ENCODE measurements around the gene NANS. TPM values are rescaled to one million over a fixed set of nuclear protein-coding genes. Genes with fewer than 3 reads are reported as not detected.
"Not testable (repeated sequence)": the region's sequence is repeated elsewhere in the genome, so short reads cannot be mapped to it uniquely, and the experiment has no call there.

The NANS gene
- total RNA-seq, 2 experiments from 2014 or later = 56.9 to 63.7 TPM

- peaks cover 85% of the 10 kb centered on the region for H3K36me3 ChIP-seq (ENCODE audit: insufficient read depth, low read length)
- no peak for TF ChIP-seq CTCF (conservative IDR thresholded peaks at IDR 0.05; ENCODE audit: low read length)
- H2AFZ ChIP-seq (ENCODE audit: low read length) = no peak overlapping the region
- BruUV-seq (replicated peaks) = no TSS peak
- H3K9me2 ChIP-seq (ENCODE audit: insufficient read depth, low read length) = no peaks in the 10 kb centered on the region
- DNase-seq (ENCODE audit: low spot score) = no peak
- H3K4me1 ChIP-seq (ENCODE audit: insufficient read depth, low read length, poor library complexity, severe bottlenecking) = no peaks in the 10 kb centered on the region
- H3K79me2 ChIP-seq (ENCODE audit: insufficient read depth, low read depth, low read length) = 0 out of 2 replicates have a peak, but pooled peaks cover under 1% of the 10 kb centered on the region
- no peaks in the 10 kb centered on the region for H3K9me3 ChIP-seq (ENCODE audit: low read length)
- H3K27ac ChIP-seq (ENCODE audit: low read depth, low read length, poor library complexity, severe bottlenecking) = no peak overlapping the region
- no peak overlapping the region for H3K4me3 ChIP-seq (ENCODE audit: low read depth, low read length, poor library complexity, severe bottlenecking)
- ChIA-PET CTCF (ENCODE audit: unreplicated experiment) (no interaction called here), POLR2A (interaction anchor here (0.6 to 1.2 kb wide), 3 partner anchors 13 to 699 kb away, joined by 4 read pairs; no protein-coding TSS in a partner anchor)
- no peak overlapping the region for H3K4me2 ChIP-seq (ENCODE audit: low read length)
- intact Hi-C loops (cut with micrococcal nuclease; ENCODE audit: unreplicated experiment) = no loop called here
- peaks cover 8% of the 10 kb centered on the region; the same call in 1 of the 2 replicates for H4K20me1 ChIP-seq (ENCODE audit: insufficient read depth, low read length)
Observed at GRCh38 chr9:98017306-98017705, 39.2 kb upstream of the NANS start.

- DNase-seq (ENCODE audit: low spot score) = no peak
- ChIA-PET CTCF (ENCODE audit: unreplicated experiment) (no interaction called here), POLR2A (interaction anchor here (1.2 kb wide), 1 partner anchor 14 kb away, joined by 4 read pairs; no protein-coding TSS in a partner anchor)
- H3K4me1 ChIP-seq (ENCODE audit: insufficient read depth, low read length, poor library complexity, severe bottlenecking) = no peaks in the 10 kb centered on the region
- no peaks in the 10 kb centered on the region for H3K79me2 ChIP-seq (ENCODE audit: insufficient read depth, low read depth, low read length)
- no peak overlapping the region for H3K4me3 ChIP-seq (ENCODE audit: low read depth, low read length, poor library complexity, severe bottlenecking)
- H3K36me3 ChIP-seq (ENCODE audit: insufficient read depth, low read length) = peaks cover 79% of the 10 kb centered on the region
- peaks cover 8% of the 10 kb centered on the region; the same call in 1 of the 2 replicates for H4K20me1 ChIP-seq (ENCODE audit: insufficient read depth, low read length)
- no peak overlapping the region for H3K4me2 ChIP-seq (ENCODE audit: low read length)
- no peak overlapping the region for H3K27ac ChIP-seq (ENCODE audit: low read depth, low read length, poor library complexity, severe bottlenecking)
- TF ChIP-seq EZH2phosphoT487 (IDR thresholded peaks at IDR 0.05; ENCODE audit: borderline replicate concordance, low read depth, low read length) = no peak
- no peak for TF ChIP-seq CTCF (conservative IDR thresholded peaks at IDR 0.05; ENCODE audit: low read length)
- H3K9me3 ChIP-seq (ENCODE audit: low read length) = no peaks in the 10 kb centered on the region
- H2AFZ ChIP-seq (ENCODE audit: low read length) = no peak overlapping the region
- BruUV-seq (replicated peaks) = no TSS peak
- intact Hi-C loops (cut with micrococcal nuclease; ENCODE audit: unreplicated experiment) = no loop called here
- no peaks in the 10 kb centered on the region for H3K9me2 ChIP-seq (ENCODE audit: insufficient read depth, low read length)
Observed at GRCh38 chr9:98018347-98018746, 38.2 kb upstream of the NANS start.

- no TSS peak for BruUV-seq (replicated peaks)
- no peak overlapping the region for H3K4me3 ChIP-seq (ENCODE audit: low read depth, low read length, poor library complexity, severe bottlenecking)
- H3K36me3 ChIP-seq (ENCODE audit: insufficient read depth, low read length) = peaks cover 72% of the 10 kb centered on the region
- H3K9me2 ChIP-seq (ENCODE audit: insufficient read depth, low read length) = no peaks in the 10 kb centered on the region
- DNase-seq (ENCODE audit: low spot score) = no peak
- H3K27ac ChIP-seq (ENCODE audit: low read depth, low read length, poor library complexity, severe bottlenecking) = no peak overlapping the region
- no peaks in the 10 kb centered on the region for H3K4me1 ChIP-seq (ENCODE audit: insufficient read depth, low read length, poor library complexity, severe bottlenecking)
- TF ChIP-seq EZH2phosphoT487 (IDR thresholded peaks at IDR 0.05; ENCODE audit: borderline replicate concordance, low read depth, low read length) = no peak
- no peak for TF ChIP-seq CTCF (conservative IDR thresholded peaks at IDR 0.05; ENCODE audit: low read length)
- H2AFZ ChIP-seq (ENCODE audit: low read length) = no peak overlapping the region
- H3K79me2 ChIP-seq (ENCODE audit: insufficient read depth, low read depth, low read length) = no peaks in the 10 kb centered on the region
- ChIA-PET CTCF (ENCODE audit: unreplicated experiment) (no interaction called here), POLR2A (no interaction called here)
- H4K20me1 ChIP-seq (ENCODE audit: insufficient read depth, low read length) = peaks cover 8% of the 10 kb centered on the region; the same call in 1 of the 2 replicates
- no peak overlapping the region for H3K4me2 ChIP-seq (ENCODE audit: low read length)
- no peaks in the 10 kb centered on the region for H3K9me3 ChIP-seq (ENCODE audit: low read length)
- intact Hi-C loops (cut with micrococcal nuclease; ENCODE audit: unreplicated experiment) = no loop called here
Observed at GRCh38 chr9:98019098-98019497, 37.4 kb upstream of the NANS start.

GRCh38 chr9:98019869-98020268 is 36.7 kb upstream of the NANS start:
- H4K20me1 ChIP-seq (ENCODE audit: insufficient read depth, low read length); intact Hi-C loops (cut with micrococcal nuclease; ENCODE audit: unreplicated experiment); H3K9me2 ChIP-seq (ENCODE audit: insufficient read depth, low read length); CTCF ChIA-PET (ENCODE audit: unreplicated experiment); DNase-seq (ENCODE audit: low spot score); BruUV-seq (replicated peaks); H3K4me2 ChIP-seq (ENCODE audit: low read length); H3K4me1 ChIP-seq (ENCODE audit: insufficient read depth, low read length, poor library complexity, severe bottlenecking); H3K79me2 ChIP-seq (ENCODE audit: insufficient read depth, low read depth, low read length); H3K27ac ChIP-seq (ENCODE audit: low read depth, low read length, poor library complexity, severe bottlenecking); H2AFZ ChIP-seq (ENCODE audit: low read length); H3K9me3 ChIP-seq (ENCODE audit: low read length); H3K4me3 ChIP-seq (ENCODE audit: low read depth, low read length, poor library complexity, severe bottlenecking): not testable (repeated sequence)
- peaks cover 64% of the 10 kb centered on the region for H3K36me3 ChIP-seq (ENCODE audit: insufficient read depth, low read length)
- POLR2A ChIA-PET = interaction anchor here (0.6 kb wide), 1 partner anchor 95 kb away, joined by 4 read pairs; no protein-coding TSS in a partner anchor
